ENCODE data around the gene ERCC5. TPM values are rescaled to one million over a fixed set of nuclear protein-coding genes. Genes with fewer than 3 reads are reported as not detected.

Gene ERCC5
- total RNA-seq, 3 donors from 2014 or later, result 58.6 to 85.0 (median 62.7) TPM

DNA sequence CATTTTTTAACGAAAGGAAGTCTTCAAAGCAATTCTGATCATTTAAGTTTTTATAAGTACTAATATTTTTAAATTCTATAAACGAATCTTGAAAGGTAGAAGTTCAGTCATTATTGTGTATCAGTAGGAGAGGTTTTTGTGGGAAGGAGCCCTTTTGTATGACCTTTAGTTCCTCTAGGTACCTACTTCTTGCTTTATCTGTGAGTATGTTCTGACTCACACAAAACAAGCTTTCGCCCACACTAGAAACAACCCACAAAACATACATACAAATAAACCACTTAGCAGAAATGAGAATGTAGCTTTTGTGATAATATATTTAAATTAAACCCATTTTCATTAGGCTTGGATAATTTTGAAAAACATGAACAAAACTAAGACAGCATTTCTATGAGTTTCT is 27.8 kb downstream of the ERCC5 start:
- DNase-seq (no peak), ATAC-seq (no peak)
- no peak overlapping the region for H3K4me3 ChIP-seq
- H3K4me1 ChIP-seq (ENCODE audit: low read depth), result no peaks in the 10 kb centered on the region
- intact Hi-C loops (cut with DNase I, micrococcal nuclease), result no loop called here
- H3K36me3 ChIP-seq (ENCODE audit: low read depth), result peaks cover 6% of the 10 kb centered on the region
- no peaks in the 10 kb centered on the region for H3K9me3 ChIP-seq
- TF ChIP-seq, protein P1, sequence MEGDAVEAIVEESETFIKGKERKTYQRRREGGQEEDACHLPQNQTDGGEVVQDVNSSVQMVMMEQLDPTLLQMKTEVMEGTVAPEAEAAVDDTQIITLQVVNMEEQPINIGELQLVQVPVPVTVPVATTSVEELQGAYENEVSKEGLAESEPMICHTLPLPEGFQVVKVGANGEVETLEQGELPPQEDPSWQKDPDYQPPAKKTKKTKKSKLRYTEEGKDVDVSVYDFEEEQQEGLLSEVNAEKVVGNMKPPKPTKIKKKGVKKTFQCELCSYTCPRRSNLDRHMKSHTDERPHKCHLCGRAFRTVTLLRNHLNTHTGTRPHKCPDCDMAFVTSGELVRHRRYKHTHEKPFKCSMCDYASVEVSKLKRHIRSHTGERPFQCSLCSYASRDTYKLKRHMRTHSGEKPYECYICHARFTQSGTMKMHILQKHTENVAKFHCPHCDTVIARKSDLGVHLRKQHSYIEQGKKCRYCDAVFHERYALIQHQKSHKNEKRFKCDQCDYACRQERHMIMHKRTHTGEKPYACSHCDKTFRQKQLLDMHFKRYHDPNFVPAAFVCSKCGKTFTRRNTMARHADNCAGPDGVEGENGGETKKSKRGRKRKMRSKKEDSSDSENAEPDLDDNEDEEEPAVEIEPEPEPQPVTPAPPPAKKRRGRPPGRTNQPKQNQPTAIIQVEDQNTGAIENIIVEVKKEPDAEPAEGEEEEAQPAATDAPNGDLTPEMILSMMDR (IDR thresholded peaks at IDR 0.05), result no peak

DNA sequence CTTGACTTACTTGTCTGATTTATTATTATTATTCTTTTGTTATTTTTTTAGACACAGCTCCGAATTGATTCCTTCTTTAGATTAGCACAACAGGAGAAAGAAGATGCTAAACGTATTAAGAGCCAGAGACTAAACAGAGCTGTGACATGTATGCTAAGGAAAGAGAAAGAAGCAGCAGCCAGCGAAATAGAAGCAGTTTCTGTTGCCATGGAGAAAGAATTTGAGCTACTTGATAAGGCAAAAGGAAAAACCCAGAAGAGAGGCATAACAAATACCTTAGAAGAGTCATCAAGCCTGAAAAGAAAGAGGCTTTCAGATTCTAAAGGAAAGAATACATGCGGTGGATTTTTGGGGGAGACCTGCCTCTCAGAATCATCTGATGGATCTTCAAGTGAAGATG is 29.4 kb downstream of the ERCC5 start:
- no peaks in the 10 kb centered on the region for H3K4me1 ChIP-seq (ENCODE audit: low read depth)
- intact Hi-C loops (cut with DNase I, micrococcal nuclease), result no loop called here
- DNase-seq, result no peak
- H3K36me3 ChIP-seq (ENCODE audit: low read depth), result peaks cover 6% of the 10 kb centered on the region
- H3K4me3 ChIP-seq, result no peak overlapping the region
- TF ChIP-seq, protein P1 (IDR thresholded peaks at IDR 0.05), result no peak
- H3K9me3 ChIP-seq, result no peaks in the 10 kb centered on the region
- ATAC-seq, result no peak

DNA sequence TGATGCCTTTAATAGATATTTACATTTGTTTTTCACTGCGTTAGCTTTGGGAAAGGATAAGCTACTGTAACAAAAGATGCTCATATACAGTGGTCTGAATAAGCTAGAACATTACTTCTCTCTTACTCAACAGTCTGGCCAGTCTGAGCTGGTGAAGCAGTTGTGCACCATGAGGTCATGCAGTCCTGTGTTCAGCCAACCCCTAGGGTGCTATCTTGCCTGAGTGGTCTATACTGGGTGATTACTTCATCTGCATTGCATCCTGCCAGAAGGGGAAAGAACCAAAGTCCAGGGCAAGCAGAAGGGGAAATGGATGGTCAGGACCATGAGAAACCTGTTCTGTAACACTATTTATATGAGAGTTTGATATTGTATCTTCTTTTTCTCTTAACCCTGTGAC is 31.5 kb downstream of the ERCC5 start:
- no peak overlapping the region for H3K4me3 ChIP-seq
- TF ChIP-seq, protein P1 (IDR thresholded peaks at IDR 0.05), result no peak
- intact Hi-C loops (cut with DNase I, micrococcal nuclease), result no loop called here
- peaks cover 6% of the 10 kb centered on the region for H3K36me3 ChIP-seq (ENCODE audit: low read depth)
- DNase-seq (no peak), ATAC-seq (no peak)
- no peaks in the 10 kb centered on the region for H3K9me3 ChIP-seq
- no peaks in the 10 kb centered on the region for H3K4me1 ChIP-seq (ENCODE audit: low read depth)

DNA sequence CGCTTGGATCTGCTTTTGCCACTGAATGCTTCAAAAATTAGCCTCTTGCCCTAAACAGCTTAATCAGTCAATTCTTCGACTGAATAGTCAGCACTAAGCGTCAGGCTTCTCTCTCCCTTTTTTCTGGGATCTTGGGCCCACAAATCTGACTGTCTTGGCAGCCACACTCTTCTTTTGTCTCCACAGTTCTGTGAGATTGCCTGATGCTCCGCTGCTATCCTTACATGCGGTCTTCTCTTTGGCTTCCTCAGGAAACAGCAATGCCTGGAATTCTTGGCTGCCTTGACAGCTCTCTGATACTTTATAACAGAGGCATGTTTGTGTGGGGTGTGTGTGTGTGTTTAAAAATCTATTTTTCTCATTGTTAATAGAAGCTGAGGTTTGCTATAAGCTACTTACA is 32.6 kb downstream of the ERCC5 start:
- intact Hi-C loops (cut with DNase I, micrococcal nuclease), result no loop called here

DNA sequence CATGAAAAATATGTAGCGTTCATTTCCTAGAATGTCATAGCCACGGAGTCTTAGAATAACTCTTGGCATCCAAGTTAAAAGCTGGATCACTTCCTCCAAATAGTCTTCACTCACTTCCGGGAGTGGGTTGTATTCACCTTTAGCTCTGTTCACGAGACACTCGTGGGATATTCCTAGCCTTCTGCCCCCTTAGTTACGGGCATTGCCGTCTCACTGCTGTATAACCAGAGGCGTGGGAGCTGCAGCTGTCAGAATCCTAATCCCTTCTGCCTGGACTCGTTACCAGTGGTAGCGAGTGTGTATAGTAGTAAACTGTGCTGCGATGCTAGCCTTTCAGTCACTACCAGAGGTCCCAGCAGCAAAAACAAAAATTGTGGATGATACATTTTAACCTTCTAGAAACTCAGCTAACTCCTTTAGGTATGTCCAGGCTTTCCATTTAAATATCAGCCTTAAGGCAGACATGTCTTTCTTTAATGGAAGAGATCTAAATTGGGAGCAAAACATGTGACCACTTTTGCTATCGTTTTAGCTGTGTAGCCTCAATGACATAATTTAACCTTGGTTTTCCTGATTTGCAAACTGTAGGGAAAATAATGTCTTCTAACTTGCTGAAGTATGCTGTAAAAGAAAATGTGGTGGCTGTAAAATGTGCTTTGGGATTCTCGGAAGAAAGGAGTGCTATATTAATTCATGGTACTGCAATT is 34.1 kb downstream of the ERCC5 start:
- no peak overlapping the region for H3K4me3 ChIP-seq
- H3K36me3 ChIP-seq (ENCODE audit: low read depth), result peaks cover 6% of the 10 kb centered on the region
- DNase-seq (no peak), ATAC-seq (no peak)
- TF ChIP-seq, protein P1 (IDR thresholded peaks at IDR 0.05), result no peak
- H3K4me1 ChIP-seq (ENCODE audit: low read depth), result no peaks in the 10 kb centered on the region
- H3K9me3 ChIP-seq, result no peaks in the 10 kb centered on the region
- intact Hi-C loops (cut with DNase I, micrococcal nuclease), result no loop called here

More for the DNA sequence above, 32.6 kb downstream of the ERCC5 start:
- ATAC-seq (no peak), DNase-seq (no peak)
- Histone ChIP-seq H3K9me3 (no peaks in the 10 kb centered on the region), H3K4me3 (no peak overlapping the region), H3K4me1 (ENCODE audit: low read depth) (no peaks in the 10 kb centered on the region), H3K36me3 (ENCODE audit: low read depth) (peaks cover 6% of the 10 kb centered on the region)
- TF ChIP-seq, protein P1 (IDR thresholded peaks at IDR 0.05), result no peak
